Ishikawa (cell line): Measurements from ENCODE around the gene CSTPP1.

Experiments
- EP300 ChIP-seq: IDR thresholded peaks from 2 replicates; pipeline ENCODE4 v1.6.1; 2012; ENCODE audit warnings: borderline replicate concordance
- NFIC ChIP-seq: IDR thresholded peaks from 2 replicates; pipeline ENCODE4 v1.6.1; 2012
- RAD21 ChIP-seq: IDR thresholded peaks from 2 replicates; pipeline ENCODE4 v1.6.1; 2012; ENCODE audit warnings: low read depth
- TAF1 ChIP-seq: IDR thresholded peaks from 2 replicates; pipeline ENCODE4 v1.6.1; 2012; ENCODE audit warnings: low read depth, mild to moderate bottlenecking
- YY1 ChIP-seq: IDR thresholded peaks from 2 replicates; pipeline ENCODE4 v1.6.1; 2012; ENCODE audit warnings: low read depth
- TF ChIP-seq, protein P1 (sequence below): IDR thresholded peaks from 2 replicates; pipeline ENCODE4 v1.6.1; 2012; ENCODE audit warnings: low read depth, mild to moderate bottlenecking

DNA sequence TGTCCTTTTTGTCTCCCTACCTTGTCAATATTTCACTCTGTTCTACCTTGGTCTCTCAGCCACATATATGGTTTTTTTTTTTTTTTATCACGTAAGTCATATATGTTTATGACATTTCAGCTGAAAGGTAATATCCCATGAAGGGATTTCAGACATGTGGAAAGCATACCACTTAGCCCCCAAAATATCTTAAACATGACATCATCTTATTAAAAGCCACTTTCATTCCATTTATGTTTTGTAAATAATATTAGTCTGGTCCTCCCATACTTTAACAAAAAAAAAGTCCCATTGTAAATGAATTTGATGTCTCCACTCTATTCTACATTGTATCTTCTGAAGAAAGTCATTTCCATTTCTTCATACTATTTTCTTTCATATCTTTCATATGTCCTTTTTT, 85.4 kb downstream of the CSTPP1 start:
- TF ChIP-seq YY1 (no peak), NFIC (no peak), EP300 (no peak), TAF1 (no peak), RAD21 (no peak)
- TF ChIP-seq, protein P1, sequence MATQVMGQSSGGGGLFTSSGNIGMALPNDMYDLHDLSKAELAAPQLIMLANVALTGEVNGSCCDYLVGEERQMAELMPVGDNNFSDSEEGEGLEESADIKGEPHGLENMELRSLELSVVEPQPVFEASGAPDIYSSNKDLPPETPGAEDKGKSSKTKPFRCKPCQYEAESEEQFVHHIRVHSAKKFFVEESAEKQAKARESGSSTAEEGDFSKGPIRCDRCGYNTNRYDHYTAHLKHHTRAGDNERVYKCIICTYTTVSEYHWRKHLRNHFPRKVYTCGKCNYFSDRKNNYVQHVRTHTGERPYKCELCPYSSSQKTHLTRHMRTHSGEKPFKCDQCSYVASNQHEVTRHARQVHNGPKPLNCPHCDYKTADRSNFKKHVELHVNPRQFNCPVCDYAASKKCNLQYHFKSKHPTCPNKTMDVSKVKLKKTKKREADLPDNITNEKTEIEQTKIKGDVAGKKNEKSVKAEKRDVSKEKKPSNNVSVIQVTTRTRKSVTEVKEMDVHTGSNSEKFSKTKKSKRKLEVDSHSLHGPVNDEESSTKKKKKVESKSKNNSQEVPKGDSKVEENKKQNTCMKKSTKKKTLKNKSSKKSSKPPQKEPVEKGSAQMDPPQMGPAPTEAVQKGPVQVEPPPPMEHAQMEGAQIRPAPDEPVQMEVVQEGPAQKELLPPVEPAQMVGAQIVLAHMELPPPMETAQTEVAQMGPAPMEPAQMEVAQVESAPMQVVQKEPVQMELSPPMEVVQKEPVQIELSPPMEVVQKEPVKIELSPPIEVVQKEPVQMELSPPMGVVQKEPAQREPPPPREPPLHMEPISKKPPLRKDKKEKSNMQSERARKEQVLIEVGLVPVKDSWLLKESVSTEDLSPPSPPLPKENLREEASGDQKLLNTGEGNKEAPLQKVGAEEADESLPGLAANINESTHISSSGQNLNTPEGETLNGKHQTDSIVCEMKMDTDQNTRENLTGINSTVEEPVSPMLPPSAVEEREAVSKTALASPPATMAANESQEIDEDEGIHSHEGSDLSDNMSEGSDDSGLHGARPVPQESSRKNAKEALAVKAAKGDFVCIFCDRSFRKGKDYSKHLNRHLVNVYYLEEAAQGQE, result no peak
